HCT116 (cell line): ENCODE data around the gene CCZ1. TPM values are rescaled to one million over a fixed set of nuclear protein-coding genes. Genes with fewer than 3 reads are reported as not detected.
"Not testable (repeated sequence)": the region's sequence is repeated elsewhere in the genome, so short reads cannot be mapped to it uniquely, and the experiment has no call there.

Experiments used
- ATAC-seq: fragments of 200-7000 bp; cut with Tn5 transposase; 2 replicates; pipeline ENCODE4 v1.9.1; 2020; ENCODE audit warnings: mild to moderate bottlenecking, moderate library complexity
- BruUV-seq: library from RNA; stranded (reverse); fragments of 400-500 nt; replicated peaks from 2 replicates; lab custom pipeline; 2021; lab: Mats Ljungman, UMichigan
- CTCF ChIA-PET: fragments of 300-600 bp; sonication (Branson Sonifier 250); formaldehyde crosslinking; loops from one replicate; lab custom pipeline; 2021; ENCODE audit warnings: antibody characterized with exemption; lab: Charles Lee
- POLR2A ChIA-PET: fragments of 300-600, 350-600 bp; sonication (Branson Sonifier 250); formaldehyde crosslinking; loops from one replicate; lab custom pipeline; 2021; ENCODE audit warnings: antibody characterized with exemption; lab: Charles Lee
- RAD21 ChIA-PET, 2 experiments: fragments of 300-600 bp; sonication (Branson Sonifier 250); formaldehyde crosslinking; loops; one replicate each; lab custom pipeline; 2023; ENCODE audit warnings: low total read pairs in 2 of 2; ENCODE audit not compliant: uncharacterized antibody in 2 of 2, unreplicated experiment in 2 of 2, low non-redundant PET in 1 of 2; lab: Charles Lee
- DNase-seq: peaks from one replicate; pipeline ENCODE4 v3.0.0-alpha.2; 2010; ENCODE audit warnings: low read depth, low spot score
- H2AFZ ChIP-seq: fragments of 200-600 bp; shearing (Covaris generic), sonication (generic); 2 replicates; pipeline ENCODE4 v1.6.1; 2017; ENCODE audit warnings: low read depth, mixed run types, mixed read lengths, antibody characterized with exemption, low read length; ENCODE audit not compliant: poor library complexity, severe bottlenecking
- H3K27ac ChIP-seq: 2 replicates; pipeline ENCODE4 v1.5.1; 2012; ENCODE audit warnings: low read depth, low read length
- H3K27me3 ChIP-seq: fragments of 200-600 bp; sonication (generic); 2 replicates; pipeline ENCODE4 v1.6.1; 2016; ENCODE audit warnings: mixed run types, low read length, mixed read lengths; ENCODE audit not compliant: insufficient read depth
- H3K36me3 ChIP-seq, 2 experiments: fragments of 200-500 bp in 1 of 2; fragments of 200-600 bp in 1 of 2; sonication (Bioruptor generic) in 1 of 2; sonication (generic) in 1 of 2; 2 replicates each; pipeline versions ENCODE4 v1.5.1 to v1.6.1; 2014 to 2016; ENCODE audit warnings: low read length in 2 of 2, inconsistent platforms in 1 of 2, mixed read lengths in 1 of 2, mixed run types in 1 of 2; ENCODE audit not compliant: insufficient read depth in 2 of 2, control insufficient read depth in 1 of 2
- H3K4me1 ChIP-seq, 2 experiments: fragments of 200-600 bp in 1 of 2; sonication (generic) in 1 of 2; 2 replicates each; pipeline versions ENCODE4 v1.5.1 to v1.6.1; 2012 to 2017; ENCODE audit warnings: low read length in 2 of 2, inconsistent platforms in 1 of 2, mild to moderate bottlenecking in 1 of 2, mixed read lengths in 1 of 2, mixed run types in 1 of 2, moderate library complexity in 1 of 2; ENCODE audit not compliant: insufficient read depth in 2 of 2, control insufficient read depth in 1 of 2
- H3K4me2 ChIP-seq: fragments of 200-600 bp; sonication (generic); 2 replicates; pipeline ENCODE4 v1.6.1; 2017; ENCODE audit warnings: mixed run types, low read length, mixed read lengths
- H3K4me3 ChIP-seq, 2 experiments: fragments of 200-600 bp in 1 of 2; sonication (generic) in 1 of 2; replicated peaks in 1 of 2; 2 replicates each; pipeline ENCODE4 v1.5.1; 2011 to 2016; ENCODE audit warnings: low read length in 2 of 2, control low read depth in 1 of 2, low read depth in 1 of 2, mild to moderate bottlenecking in 1 of 2, mixed read lengths in 1 of 2, mixed run types in 1 of 2
- H3K79me2 ChIP-seq: fragments of 200-600 bp; sonication (generic); 2 replicates; pipeline ENCODE4 v1.6.1; 2017; ENCODE audit warnings: mild to moderate bottlenecking, mixed run types, low read length, moderate library complexity, mixed read lengths; ENCODE audit not compliant: insufficient read depth
- H3K9ac ChIP-seq: fragments of 200-600 bp; sonication (generic); 2 replicates; pipeline ENCODE4 v1.6.1; 2016; ENCODE audit warnings: low read length, mixed read lengths
- H3K9me2 ChIP-seq: fragments of 200-600 bp; sonication (generic), shearing (Covaris generic); 2 replicates; pipeline ENCODE4 v1.6.1; 2017; ENCODE audit warnings: mixed run types, mild to moderate bottlenecking, moderate library complexity; ENCODE audit not compliant: insufficient read depth
- H3K9me3 ChIP-seq, 2 experiments: fragments of 200-500 bp in 1 of 2; fragments of 200-600 bp in 1 of 2; sonication (Bioruptor generic) in 1 of 2; sonication (generic) in 1 of 2; 2 replicates each; pipeline ENCODE4 v1.6.1; 2014 to 2017; ENCODE audit warnings: low read length in 2 of 2, mixed read lengths in 2 of 2, inconsistent platforms in 1 of 2, low read depth in 1 of 2, mild to moderate bottlenecking in 1 of 2, mixed run types in 1 of 2, moderate library complexity in 1 of 2; ENCODE audit not compliant: control insufficient read depth in 1 of 2, insufficient read depth in 1 of 2
- H4K20me1 ChIP-seq: fragments of 200-600 bp; sonication (generic), shearing (Covaris generic); 2 replicates; pipeline ENCODE4 v1.6.1; 2017; ENCODE audit warnings: mixed run types, mild to moderate bottlenecking, moderate library complexity; ENCODE audit not compliant: insufficient read depth
- intact Hi-C: fragments of 100-400 bp; cut with micrococcal nuclease; formaldehyde crosslinking; loops from 2 replicates; pipeline ENCODE4 v1.10.0; 2022
- total RNA-seq: library from RNA; stranded (reverse); gene quantifications from one replicate; pipeline ENCODE4 v1.2.1, GENCODE V29; 2021; ENCODE audit not compliant: unreplicated experiment

CCZ1 gene
- total RNA-seq, 1 experiment from 2014 or later, result 115 TPM

DNA sequence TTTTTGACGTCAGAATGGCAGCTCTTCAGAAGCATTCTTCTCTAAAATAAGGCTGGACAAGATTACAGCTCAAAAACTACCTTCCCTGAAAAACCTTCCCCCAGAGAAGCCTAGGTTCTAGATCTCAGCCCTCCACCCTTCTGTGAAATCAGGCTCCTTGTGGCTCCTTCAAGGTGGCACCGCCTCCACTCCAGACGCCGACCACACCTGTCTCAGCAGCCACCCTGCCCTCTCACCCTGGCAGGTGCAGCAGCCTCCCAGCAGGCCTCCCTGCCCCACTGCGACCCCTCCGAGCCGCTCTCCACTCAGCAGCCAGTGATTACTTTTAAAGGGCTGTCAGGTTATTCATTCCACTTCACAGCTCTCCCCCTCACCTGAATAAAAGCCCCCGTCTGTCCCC is 75.0 kb downstream of the CCZ1 start:
- H3K4me1 ChIP-seq, CTCF ChIA-PET, RAD21 ChIA-PET, DNase-seq, H3K36me3 ChIP-seq, H3K9ac ChIP-seq, H4K20me1 ChIP-seq, POLR2A ChIA-PET, H2AFZ ChIP-seq, H3K27ac ChIP-seq, H3K9me2 ChIP-seq, H3K4me2 ChIP-seq, H3K4me3 ChIP-seq, intact Hi-C loops, H3K79me2 ChIP-seq, H3K27me3 ChIP-seq, BruUV-seq, H3K9me3 ChIP-seq, ATAC-seq: not testable (repeated sequence)

Other genes starting within 250 kb of the CCZ1 start
- 32.9 TPM for gene RNF216, start 117.1 kb upstream of the CCZ1 start, total RNA-seq
- not detected for gene OCM, start 17.9 kb upstream of the CCZ1 start, total RNA-seq
- not detected for gene RSPH10B, start 72.0 kb downstream of the CCZ1 start, total RNA-seq
- gene PMS2, start 110.3 kb downstream of the CCZ1 start, total RNA-seq, result 27.6 TPM
- gene AIMP2, start 110.5 kb downstream of the CCZ1 start, total RNA-seq, result 61.8 TPM
- 0.17 TPM for gene ANKRD61, start 132.6 kb downstream of the CCZ1 start, total RNA-seq
- gene EIF2AK1, start 160.4 kb downstream of the CCZ1 start, total RNA-seq, result 141 TPM
- 12.2 TPM for gene USP42, start 206.2 kb downstream of the CCZ1 start, total RNA-seq